ENCODE data around the gene BTF3.
A peak's percentile ranks its signal among the peaks of the same experiment; 100 is the strongest.

BTF3 gene

DNA sequence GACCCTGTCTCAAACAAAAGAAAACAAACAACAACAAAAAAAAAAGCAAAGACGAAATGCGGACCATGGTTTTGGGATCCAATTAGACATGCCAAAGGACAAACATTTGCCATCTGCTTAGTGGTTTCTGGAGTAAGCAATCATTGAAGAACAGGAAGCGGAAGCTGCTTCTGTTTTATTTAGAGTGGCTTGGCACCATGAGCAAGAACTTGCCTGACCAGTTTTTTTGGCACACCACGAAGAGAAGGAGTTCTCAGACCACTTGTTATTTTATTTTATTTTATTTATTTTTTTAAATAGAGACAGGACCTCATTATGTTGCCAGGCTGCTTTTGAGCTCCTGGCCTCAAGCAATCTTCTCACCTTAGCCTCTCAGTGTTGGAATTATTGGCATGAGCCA lies 17.0 kb downstream of the BTF3 start:
- TF ChIP-seq, protein P1, sequence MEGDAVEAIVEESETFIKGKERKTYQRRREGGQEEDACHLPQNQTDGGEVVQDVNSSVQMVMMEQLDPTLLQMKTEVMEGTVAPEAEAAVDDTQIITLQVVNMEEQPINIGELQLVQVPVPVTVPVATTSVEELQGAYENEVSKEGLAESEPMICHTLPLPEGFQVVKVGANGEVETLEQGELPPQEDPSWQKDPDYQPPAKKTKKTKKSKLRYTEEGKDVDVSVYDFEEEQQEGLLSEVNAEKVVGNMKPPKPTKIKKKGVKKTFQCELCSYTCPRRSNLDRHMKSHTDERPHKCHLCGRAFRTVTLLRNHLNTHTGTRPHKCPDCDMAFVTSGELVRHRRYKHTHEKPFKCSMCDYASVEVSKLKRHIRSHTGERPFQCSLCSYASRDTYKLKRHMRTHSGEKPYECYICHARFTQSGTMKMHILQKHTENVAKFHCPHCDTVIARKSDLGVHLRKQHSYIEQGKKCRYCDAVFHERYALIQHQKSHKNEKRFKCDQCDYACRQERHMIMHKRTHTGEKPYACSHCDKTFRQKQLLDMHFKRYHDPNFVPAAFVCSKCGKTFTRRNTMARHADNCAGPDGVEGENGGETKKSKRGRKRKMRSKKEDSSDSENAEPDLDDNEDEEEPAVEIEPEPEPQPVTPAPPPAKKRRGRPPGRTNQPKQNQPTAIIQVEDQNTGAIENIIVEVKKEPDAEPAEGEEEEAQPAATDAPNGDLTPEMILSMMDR (IDR thresholded peaks at IDR 0.05), result no peak

DNA sequence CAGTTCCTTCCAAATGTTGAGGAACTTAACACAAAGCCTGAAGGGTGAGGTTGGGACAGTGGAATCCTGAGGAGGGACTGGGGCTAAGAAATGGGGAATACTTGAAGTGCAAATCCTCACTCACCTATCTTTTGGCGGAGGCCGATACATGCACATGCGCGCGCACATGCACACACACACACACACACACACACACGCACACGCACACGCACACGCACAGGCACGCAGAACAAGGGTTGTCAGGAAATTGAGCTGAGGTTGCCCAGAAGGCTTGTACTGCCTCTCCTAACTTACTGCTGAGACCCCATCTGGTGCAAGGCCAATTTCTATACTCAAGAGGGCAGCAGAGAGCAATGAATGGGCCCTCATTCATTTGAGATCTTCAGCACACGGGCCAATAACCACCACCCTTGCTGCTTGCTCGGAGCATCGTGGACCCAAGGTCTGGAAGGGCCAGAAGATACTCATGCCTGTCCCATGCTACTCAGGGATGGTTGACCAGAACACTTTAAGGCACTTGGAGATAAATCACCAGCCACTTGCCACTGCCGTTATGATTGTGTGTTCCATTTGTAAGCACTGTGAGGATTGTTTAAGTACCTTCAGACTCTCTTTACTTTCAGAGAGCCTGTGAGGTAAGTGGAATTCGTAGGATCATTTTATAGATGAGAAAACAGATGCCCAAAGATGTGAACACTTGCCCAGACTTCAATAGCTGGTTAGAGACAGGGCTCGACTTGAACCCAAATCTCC lies 21.5 kb downstream of the BTF3 start:
- TF ChIP-seq, protein P1 (IDR thresholded peaks at IDR 0.05), result peak; percentile 85

DNA sequence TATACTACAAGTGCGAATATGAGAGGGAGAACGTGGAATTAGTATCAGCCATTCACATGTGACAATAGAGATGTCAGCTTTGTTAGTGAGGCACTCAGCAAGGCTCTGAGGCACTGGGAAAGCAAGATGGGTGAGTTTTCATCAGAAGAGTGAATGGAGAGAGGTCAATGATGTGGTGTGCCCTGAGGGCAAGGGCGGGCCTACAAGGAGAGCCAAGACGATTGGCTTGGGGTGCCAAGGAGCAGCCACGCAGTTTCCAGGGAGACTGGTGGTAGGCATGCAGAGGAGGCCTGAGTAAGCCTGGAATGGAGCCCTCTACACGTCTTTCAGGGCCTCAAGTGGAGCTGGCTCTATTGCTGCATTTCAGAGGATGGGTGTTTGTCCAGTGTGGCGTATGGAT lies 24.7 kb downstream of the BTF3 start:
- TF ChIP-seq, protein P1 (IDR thresholded peaks at IDR 0.05), result no peak

DNA sequence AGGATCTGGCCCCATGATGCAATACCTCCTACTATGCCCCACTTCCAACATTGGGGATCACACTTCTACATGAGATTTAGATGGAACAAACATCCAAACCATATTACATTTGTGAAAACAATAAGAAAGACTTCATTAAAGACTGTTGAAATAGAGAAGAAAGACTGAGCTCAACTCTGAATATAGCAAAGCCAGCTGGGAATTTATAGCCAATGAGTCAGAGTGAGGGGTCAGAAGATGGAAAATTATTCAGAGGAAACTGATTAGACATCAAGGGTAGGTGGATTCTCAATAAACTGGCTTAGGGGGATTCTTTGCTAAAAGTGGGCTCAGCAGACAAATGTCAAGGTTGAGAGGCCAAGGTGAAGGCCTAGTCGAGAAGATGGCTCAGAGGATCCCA lies 25.6 kb downstream of the BTF3 start:
- TF ChIP-seq, protein P1 (IDR thresholded peaks at IDR 0.05), result no peak

DNA sequence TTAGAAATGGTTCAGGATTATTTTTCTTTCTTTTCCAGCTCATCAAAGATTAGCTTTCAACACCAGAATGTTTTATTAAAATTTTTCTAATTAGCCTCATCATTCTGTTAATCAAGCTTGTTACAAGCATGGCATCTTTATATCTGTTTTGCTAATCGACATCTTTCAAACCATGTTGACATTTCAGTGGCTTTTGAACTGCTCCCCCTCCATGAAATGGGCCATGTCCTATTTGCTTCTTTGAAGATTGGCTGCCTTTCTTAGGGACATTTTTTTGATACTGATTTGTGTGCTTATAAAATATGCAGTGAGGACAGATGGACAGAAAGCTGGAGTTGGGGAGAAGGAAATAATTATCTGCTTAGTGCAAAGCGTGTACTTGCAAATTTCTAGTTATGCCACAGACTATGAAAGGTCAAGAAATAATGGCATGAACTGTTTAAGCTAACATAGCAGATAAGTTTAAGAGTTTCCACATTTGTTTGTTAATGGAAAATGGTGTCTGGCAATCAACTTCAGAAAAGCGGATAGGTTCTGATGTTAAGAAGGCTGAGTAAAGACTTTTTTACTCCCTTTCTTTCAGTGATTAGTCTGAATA lies 27.5 kb downstream of the BTF3 start:
- TF ChIP-seq, protein P1 (IDR thresholded peaks at IDR 0.05), result no peak

DNA sequence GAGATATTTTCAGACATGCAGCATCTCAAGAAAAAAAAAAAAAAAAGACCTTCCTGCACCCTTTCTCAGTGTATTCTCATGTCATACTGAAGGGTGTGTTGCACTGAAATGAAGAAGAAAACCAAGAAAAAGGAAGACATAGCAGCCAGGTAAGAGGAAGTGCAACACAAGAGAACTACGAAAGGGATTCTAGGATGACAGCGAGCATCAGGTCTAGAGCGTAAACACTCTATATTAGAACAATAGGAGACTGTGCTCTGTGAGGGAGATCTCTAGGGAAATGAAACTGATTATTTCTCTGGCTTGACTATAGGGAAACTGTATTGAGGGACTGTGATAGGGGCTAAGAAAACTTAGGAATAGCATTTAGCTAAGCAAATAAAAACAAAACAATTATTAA lies 30.0 kb downstream of the BTF3 start:
- TF ChIP-seq, protein P1 (IDR thresholded peaks at IDR 0.05), result no peak

DNA sequence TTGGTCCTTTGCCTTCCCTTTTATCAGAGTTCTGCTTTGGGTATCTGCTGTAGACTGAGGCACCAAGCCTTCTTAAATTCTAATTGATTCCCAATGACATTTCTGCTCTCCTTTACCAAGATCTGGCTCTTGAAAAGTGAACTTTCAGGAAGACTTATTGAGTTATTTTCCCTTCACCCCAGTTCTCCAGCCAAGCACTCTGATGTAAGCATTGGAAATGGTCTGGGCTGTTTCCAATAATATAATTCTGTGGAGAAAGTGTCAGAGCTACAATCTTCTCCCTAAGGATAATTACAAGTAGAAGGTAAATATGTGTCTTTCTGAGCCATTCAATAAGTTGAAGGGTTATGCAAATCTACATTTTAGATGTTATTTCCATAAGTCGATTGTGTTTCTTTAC lies 30.8 kb downstream of the BTF3 start:
- TF ChIP-seq, protein P1 (IDR thresholded peaks at IDR 0.05), result no peak

All from LNCAP (cell line).